Large intestine (tissue), 3 donors: ENCODE data around the gene NTN1. TPM values are rescaled to one million over a fixed set of nuclear protein-coding genes. Genes with fewer than 3 reads are reported as not detected.

ENCODE experiments used
- DNase-seq, 2 donors: peaks; one replicate each; pipeline versions ENCODE4 v3.0.0 to v3.0.0-alpha.2; 2013
- H3K27ac ChIP-seq: one replicate; pipeline ENCODE4 v1.5.1; 2013; ENCODE audit warnings: low read length
- H3K27me3 ChIP-seq: 2 replicates; pipeline ENCODE4 v1.6.1; 2013; ENCODE audit warnings: low read length; ENCODE audit not compliant: control insufficient read depth, insufficient read depth
- H3K36me3 ChIP-seq: 2 replicates; pipeline ENCODE4 v1.6.1; 2013; ENCODE audit warnings: low read length; ENCODE audit not compliant: control insufficient read depth, insufficient read depth
- H3K4me1 ChIP-seq: one replicate; pipeline ENCODE4 v1.6.1; 2013; ENCODE audit warnings: low read length; ENCODE audit not compliant: control insufficient read depth, insufficient read depth
- H3K4me3 ChIP-seq: one replicate; pipeline ENCODE4 v1.5.1; 2013; ENCODE audit warnings: low read length
- H3K9me3 ChIP-seq: one replicate; pipeline ENCODE4 v1.6.1; 2013; ENCODE audit warnings: mild to moderate bottlenecking, low read depth, low read length, moderate library complexity; ENCODE audit not compliant: control insufficient read depth
- WGBS: methylation state at CpG from one replicate; pipeline ENCODE4 v1.1.5; 2013; ENCODE audit warnings: low lambda C conversion rate; ENCODE audit not compliant: insufficient coverage; 5-methylcytosine and 5-hydroxymethylcytosine counted together
- polyA plus RNA-seq: library from polyadenylated mRNA; unstranded; fragments of 120-200 nt; gene quantifications from one replicate; pipeline ENCODE4 v1.2.1, GENCODE V29; 2013

The NTN1 gene
- polyA plus RNA-seq, 1 donor, result 11.3 TPM

DNA sequence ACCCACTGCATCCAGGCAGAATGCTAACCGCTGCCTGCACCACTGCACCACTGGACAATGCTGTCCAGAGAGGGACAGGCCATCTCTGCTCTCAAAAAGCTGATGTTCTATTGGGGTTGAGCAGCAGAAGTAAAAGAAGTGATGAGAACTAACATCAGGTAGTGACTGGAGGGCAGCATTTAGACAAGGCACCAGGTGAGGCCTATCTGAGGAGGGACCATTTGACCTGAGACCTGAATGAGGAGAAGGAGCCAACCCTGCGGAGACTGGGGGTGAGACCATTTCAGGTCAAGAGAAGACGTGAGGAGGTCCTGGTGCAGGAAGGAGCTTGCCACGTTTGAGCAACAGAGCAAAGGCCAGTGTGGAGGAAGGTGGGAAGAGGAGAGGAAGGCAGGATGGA lies 34.0 kb downstream of the NTN1 start:
- Histone ChIP-seq H3K27me3 (no peaks in the 10 kb centered on the region), H3K4me1 (no peaks in the 10 kb centered on the region), H3K27ac (no peak overlapping the region), H3K4me3 (no peak overlapping the region), H3K36me3 (no peaks in the 10 kb centered on the region), H3K9me3 (no peaks in the 10 kb centered on the region)
- no peak for DNase-seq
- WGBS, result no CpG with 5 or more reads among the region's 4 CpGs

DNA sequence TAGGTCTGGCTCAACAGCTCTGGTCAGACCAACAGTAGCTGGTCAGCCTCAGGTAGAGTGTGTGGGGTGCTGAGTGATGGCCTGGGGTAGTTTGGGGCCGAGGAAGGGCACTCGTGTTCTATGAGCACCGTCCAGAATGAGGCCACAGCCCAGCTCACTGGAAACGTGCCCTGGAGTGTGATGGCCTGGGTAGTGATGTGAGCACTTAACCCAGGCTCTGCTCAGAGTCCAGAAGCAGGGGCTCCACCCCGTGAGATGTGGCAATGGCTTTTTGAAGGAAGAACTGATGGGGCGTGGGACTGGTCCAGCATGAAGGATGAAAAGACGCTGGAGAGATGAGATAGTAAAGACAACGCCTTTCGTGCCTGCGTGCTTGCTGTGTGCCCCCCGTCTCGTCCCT lies 35.3 kb downstream of the NTN1 start:
- Histone ChIP-seq H3K9me3 (no peaks in the 10 kb centered on the region), H3K36me3 (no peaks in the 10 kb centered on the region), H3K4me1 (no peaks in the 10 kb centered on the region), H3K4me3 (no peak overlapping the region), H3K27me3 (no peaks in the 10 kb centered on the region), H3K27ac (no peak overlapping the region)
- no CpG with 5 or more reads among the region's 12 CpGs for WGBS
- DNase-seq, result no peak

DNA sequence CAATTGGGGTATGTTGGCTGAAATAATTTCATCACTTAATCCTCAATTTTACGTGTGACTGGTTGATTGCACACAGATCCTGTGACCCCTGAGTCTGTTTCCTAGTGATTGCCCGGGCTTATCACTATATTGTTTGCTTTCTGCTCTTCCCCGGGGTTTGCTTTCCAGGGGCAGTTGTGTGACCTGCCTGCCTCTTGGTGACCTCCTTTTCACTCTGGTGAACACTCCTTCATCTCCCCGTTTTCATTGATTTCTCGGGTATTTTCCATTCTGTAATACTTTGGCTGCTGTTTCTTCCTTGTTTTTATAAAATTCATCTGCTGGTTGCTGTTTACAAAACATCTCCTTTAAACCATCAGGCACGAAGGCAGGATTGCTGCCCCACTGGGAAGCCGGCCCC lies 36.0 kb downstream of the NTN1 start:
- Histone ChIP-seq H3K4me1 (no peaks in the 10 kb centered on the region), H3K9me3 (no peaks in the 10 kb centered on the region), H3K36me3 (no peaks in the 10 kb centered on the region), H3K27ac (no peak overlapping the region), H3K4me3 (no peak overlapping the region), H3K27me3 (no peaks in the 10 kb centered on the region)
- WGBS, result 25% methylated on average over 5 of the region's 7 CpGs
- DNase-seq, result no peak

GRCh38 chr17:9062399-9062902 lies 41.1 kb downstream of the NTN1 start:
- no peaks in the 10 kb centered on the region for H3K4me1 ChIP-seq
- no peak overlapping the region for H3K27ac ChIP-seq
- WGBS, result 100% methylated on average over 5 of the region's 9 CpGs
- no peaks in the 10 kb centered on the region for H3K27me3 ChIP-seq
- H3K4me3 ChIP-seq, result no peak overlapping the region
- no peaks in the 10 kb centered on the region for H3K36me3 ChIP-seq
- no peaks in the 10 kb centered on the region for H3K9me3 ChIP-seq
- no peak for DNase-seq

- WGBS, result 93% methylated on average over 2 of the region's 6 CpGs
- Histone ChIP-seq H3K9me3 (no peaks in the 10 kb centered on the region), H3K4me3 (no peak overlapping the region), H3K4me1 (no peaks in the 10 kb centered on the region), H3K36me3 (no peaks in the 10 kb centered on the region), H3K27ac (no peak overlapping the region), H3K27me3 (no peaks in the 10 kb centered on the region)
- DNase-seq, result no peak
Measured at GRCh38 chr17:9064311-9064834, 43.1 kb downstream of the NTN1 start.

- Histone ChIP-seq H3K4me1 (peaks cover 7% of the 10 kb centered on the region), H3K36me3 (no peaks in the 10 kb centered on the region)
- WGBS, result 86% methylated on average over 3 of the region's 10 CpGs
Measured at GRCh38 chr17:9071016-9071415, 49.7 kb downstream of the NTN1 start.

DNA sequence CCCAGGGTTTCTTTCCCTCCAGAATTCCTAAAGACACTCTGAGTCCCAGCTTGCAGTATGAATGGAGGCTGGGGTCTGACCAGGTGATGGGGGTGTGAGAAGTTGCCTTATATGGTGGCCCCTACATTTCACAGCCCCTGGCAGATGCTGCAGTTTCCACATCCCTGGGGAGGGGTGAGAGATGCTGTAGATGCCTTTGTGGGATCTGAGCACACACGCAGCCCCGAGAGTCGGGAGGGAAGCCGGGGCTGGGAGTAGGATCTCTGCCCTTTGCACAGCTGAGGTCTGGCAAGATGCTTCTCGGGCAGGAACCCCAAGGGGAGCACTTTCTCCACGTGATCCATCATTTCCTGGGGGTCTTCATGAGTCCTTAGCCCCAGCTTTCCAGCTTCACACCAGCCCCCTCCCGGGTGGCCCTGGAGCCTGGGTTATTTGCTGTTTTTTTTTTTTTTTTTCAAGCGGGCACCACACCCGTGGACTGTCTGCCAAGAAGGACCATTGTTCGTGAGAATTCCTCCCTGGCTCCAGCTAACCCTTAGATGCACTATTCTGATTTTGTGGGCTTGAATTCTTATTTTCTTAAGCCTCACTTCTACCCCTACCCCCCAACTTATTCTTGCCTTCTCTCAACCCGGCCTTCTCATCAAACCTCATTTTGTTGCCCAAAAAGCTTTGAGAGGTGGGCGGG lies 50.6 kb downstream of the NTN1 start:
- Histone ChIP-seq H3K27ac (no peak overlapping the region), H3K36me3 (no peaks in the 10 kb centered on the region), H3K9me3 (no peaks in the 10 kb centered on the region), H3K4me3 (no peak overlapping the region), H3K4me1 (peaks cover 7% of the 10 kb centered on the region), H3K27me3 (no peaks in the 10 kb centered on the region)
- no peak for DNase-seq
- no CpG with 5 or more reads among the region's 12 CpGs for WGBS

More at GRCh38 chr17:9071016-9071415, 49.7 kb downstream of the NTN1 start:
- Histone ChIP-seq H3K4me3 (no peak overlapping the region), H3K9me3 (no peaks in the 10 kb centered on the region), H3K27me3 (no peaks in the 10 kb centered on the region), H3K27ac (no peak overlapping the region)
- DNase-seq, result no peak

DNA sequence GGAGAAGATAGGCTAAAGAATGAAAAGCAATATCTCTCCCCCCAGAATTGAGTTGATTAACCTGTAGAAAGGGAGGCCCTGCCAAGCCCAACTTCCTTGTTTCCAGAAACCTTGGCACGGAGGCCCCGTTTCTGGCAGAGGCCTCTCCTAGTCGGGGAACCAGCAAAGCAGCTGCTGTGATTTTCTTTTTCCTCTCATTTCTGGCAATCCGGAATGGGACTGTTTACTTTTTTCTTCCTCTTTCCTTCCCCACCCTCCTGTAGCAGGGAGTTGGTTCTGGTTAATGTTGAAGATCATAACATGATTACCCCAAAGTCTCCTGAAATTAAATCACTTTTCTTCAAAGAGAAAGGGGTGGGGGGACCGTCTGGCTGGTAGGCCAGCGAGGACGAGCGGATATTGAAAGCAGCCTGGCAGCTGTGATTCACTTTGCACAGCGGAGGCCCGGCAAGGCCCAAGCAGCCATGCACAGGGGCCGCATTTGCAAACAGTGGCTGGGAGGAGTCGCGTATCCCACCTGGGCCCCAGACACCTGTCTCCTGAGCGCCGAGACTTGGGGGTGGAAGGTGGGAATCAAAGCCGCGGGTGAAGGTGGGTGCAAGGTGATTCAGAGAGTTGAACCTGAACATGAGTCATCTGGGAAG lies 51.5 kb downstream of the NTN1 start:
- H3K4me1 ChIP-seq, result peaks cover 7% of the 10 kb centered on the region
- peak in 1 of 2 donors; percentile 28 for DNase-seq
- no peaks in the 10 kb centered on the region for H3K9me3 ChIP-seq
- 27% methylated on average over 2 of the region's 17 CpGs for WGBS
- H3K36me3 ChIP-seq, result no peaks in the 10 kb centered on the region
- no peak overlapping the region for H3K27ac ChIP-seq
- no peak overlapping the region for H3K4me3 ChIP-seq
- H3K27me3 ChIP-seq, result no peaks in the 10 kb centered on the region

- WGBS, result no CpG with 5 or more reads among the region's 16 CpGs
- Histone ChIP-seq H3K27ac (no peak overlapping the region), H3K9me3 (no peaks in the 10 kb centered on the region), H3K4me3 (no peak overlapping the region), H3K4me1 (peaks cover 7% of the 10 kb centered on the region), H3K27me3 (no peaks in the 10 kb centered on the region), H3K36me3 (no peaks in the 10 kb centered on the region)
- no peak for DNase-seq
Measured at GRCh38 chr17:9074131-9074530, 52.8 kb downstream of the NTN1 start.

GRCh38 chr17:9079461-9080103 lies 58.3 kb downstream of the NTN1 start:
- H3K9me3 ChIP-seq, result no peaks in the 10 kb centered on the region
- no peak overlapping the region for H3K27ac ChIP-seq
- H3K36me3 ChIP-seq, result no peaks in the 10 kb centered on the region
- H3K27me3 ChIP-seq, result no peaks in the 10 kb centered on the region
- no peak overlapping the region for H3K4me3 ChIP-seq
- WGBS, result no CpG with 5 or more reads among the region's 4 CpGs
- DNase-seq, result no peak
- H3K4me1 ChIP-seq, result no peaks in the 10 kb centered on the region
